ENCODE measurements around the gene YES1. TPM values are rescaled to one million over a fixed set of nuclear protein-coding genes. Genes with fewer than 3 reads are reported as not detected.
"Not testable (repeated sequence)": the region's sequence is repeated elsewhere in the genome, so short reads cannot be mapped to it uniquely, and the experiment has no call there.

The YES1 gene
- total RNA-seq, 3 donors from 2014 or later = 7.9 to 11.3 (median 8.1) TPM

DNA sequence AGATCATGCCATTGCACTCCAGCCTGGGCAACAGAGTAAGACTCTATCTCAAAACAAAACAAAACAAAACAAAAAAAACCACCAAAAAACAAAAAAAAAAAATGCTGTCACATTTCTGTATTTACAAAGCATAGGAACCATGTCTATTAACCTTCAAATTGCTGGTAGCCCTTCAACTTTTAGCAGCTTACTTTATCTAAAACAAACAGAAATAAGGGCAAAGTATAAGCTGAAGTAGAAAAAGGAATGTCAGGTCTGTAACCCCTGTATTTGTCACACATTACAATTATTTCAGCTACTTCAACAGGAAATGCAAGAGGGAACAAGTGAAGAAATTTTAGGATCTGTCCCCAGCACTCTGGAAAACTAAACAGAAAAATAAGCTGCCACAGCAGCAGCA lies 129.2 kb downstream of the YES1 start:
- Mint-ChIP-seq H3K4me1 (ENCODE audit: low read depth) (peaks cover 15% of the 10 kb centered on the region), H3K27me3 (ENCODE audit: low read depth) (no peaks in the 10 kb centered on the region), H3K36me3 (ENCODE audit: insufficient read depth) (peaks cover 39% of the 10 kb centered on the region)

DNA sequence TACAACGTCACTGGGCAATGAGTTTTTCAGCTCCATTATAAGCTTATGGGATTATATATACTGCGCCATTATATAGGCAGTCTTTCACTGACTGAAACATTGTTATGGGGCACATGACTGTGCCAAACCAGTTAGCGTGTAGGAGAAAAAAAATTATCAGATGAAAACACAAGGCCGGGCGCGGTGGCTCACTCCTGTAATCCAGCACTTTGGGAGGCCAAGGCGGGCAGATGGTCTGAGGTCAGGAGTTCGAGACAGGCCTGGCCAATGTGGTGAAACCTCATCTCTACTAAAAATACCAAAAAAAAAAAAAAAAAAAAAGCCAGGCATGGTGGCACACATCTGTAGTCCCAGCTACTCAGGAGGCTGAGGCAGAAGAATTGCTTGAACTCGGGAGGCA lies 129.6 kb downstream of the YES1 start:
- ATAC-seq; DNase-seq; H3K9me3 Mint-ChIP-seq; H3K27me3 Mint-ChIP-seq (ENCODE audit: low read depth); H3K4me3 Mint-ChIP-seq: not testable (repeated sequence)
- H3K4me1 Mint-ChIP-seq (ENCODE audit: low read depth) = peaks cover 15% of the 10 kb centered on the region
- peaks cover 39% of the 10 kb centered on the region for H3K36me3 Mint-ChIP-seq (ENCODE audit: insufficient read depth)

More for the DNA sequence above, 129.2 kb downstream of the YES1 start:
- DNase-seq (no peak), ATAC-seq (no peak)
- no peak overlapping the region for H3K4me3 Mint-ChIP-seq
- no peaks in the 10 kb centered on the region for H3K9me3 Mint-ChIP-seq

DNA sequence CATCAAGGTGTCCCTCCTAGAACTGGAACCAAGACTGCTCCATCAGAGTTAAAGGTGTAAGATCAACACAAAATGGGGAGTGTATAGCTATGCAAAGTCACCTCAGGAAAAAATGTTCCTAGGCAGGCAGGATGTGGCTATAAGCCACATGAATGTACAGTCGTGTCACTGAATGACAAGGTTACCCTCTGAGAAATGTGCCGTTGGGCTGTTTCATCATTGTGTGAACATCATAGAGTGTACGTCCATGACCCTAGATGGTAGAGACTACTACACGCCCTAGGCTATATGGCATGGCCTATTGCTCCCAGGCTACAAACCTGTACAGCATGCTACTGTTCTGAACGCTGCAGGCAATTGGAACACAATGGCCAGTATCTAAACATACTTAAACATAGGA lies 130.1 kb downstream of the YES1 start:
- no peaks in the 10 kb centered on the region for H3K27me3 Mint-ChIP-seq (ENCODE audit: low read depth)
- H3K36me3 Mint-ChIP-seq (ENCODE audit: insufficient read depth) = peaks cover 35% of the 10 kb centered on the region
- H3K4me3 Mint-ChIP-seq = no peak overlapping the region
- ATAC-seq (peak; percentile 87 to 94), DNase-seq (no peak)
- no peaks in the 10 kb centered on the region for H3K9me3 Mint-ChIP-seq
- peaks cover 15% of the 10 kb centered on the region for H3K4me1 Mint-ChIP-seq (ENCODE audit: low read depth)

DNA sequence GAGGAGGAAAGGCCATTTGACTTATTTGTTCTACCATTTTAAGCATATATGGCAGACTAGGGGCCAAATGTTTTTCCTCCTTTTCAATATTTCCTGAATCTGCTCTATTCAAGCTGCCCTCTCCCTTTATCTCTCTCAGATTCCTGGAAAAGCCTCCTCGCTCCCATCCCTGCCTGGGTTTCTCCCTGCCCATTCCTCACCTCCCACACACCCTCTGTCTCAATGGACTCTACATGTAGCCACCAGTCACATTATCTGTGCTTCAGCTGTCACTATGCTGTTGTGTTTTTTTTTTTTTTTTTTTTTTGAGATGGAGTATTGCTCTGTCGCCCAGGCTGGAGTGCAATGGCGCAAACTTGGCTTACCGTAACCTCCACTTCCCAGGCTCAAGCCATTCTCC lies 131.7 kb downstream of the YES1 start:
- Mint-ChIP-seq H3K4me3 (no peak overlapping the region), H3K36me3 (ENCODE audit: insufficient read depth) (peaks cover 34% of the 10 kb centered on the region), H3K9me3 (no peaks in the 10 kb centered on the region), H3K4me1 (ENCODE audit: low read depth) (peaks cover 15% of the 10 kb centered on the region), H3K27me3 (ENCODE audit: low read depth) (no peaks in the 10 kb centered on the region)
- no peak for ATAC-seq
- no peak for DNase-seq

DNA sequence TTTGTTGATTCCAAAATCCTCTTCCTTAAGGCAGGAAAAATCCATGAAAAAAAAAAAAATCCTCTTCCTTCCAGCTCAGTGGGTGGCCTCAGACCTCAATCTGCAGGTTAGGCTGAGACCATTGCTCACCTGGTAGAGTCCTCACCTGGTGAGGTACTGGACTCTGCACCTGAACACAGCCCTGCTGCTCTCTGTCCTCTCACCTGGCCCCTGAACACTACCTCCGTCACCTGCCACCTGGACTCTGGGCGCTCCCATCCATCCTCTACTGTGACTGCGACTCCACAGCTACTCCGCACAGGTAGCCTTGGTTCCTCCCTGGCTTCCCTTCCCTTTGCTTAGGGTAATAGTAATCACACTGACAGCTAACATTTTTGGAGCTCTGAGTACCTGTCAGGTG lies 132.5 kb downstream of the YES1 start:
- DNase-seq (no peak), ATAC-seq (no peak)
- Mint-ChIP-seq H3K27me3 (ENCODE audit: low read depth) (no peaks in the 10 kb centered on the region), H3K4me1 (ENCODE audit: low read depth) (peaks cover 15% of the 10 kb centered on the region), H3K4me3 (no peak overlapping the region), H3K36me3 (ENCODE audit: insufficient read depth) (peaks cover 37% of the 10 kb centered on the region), H3K9me3 (no peaks in the 10 kb centered on the region)

DNA sequence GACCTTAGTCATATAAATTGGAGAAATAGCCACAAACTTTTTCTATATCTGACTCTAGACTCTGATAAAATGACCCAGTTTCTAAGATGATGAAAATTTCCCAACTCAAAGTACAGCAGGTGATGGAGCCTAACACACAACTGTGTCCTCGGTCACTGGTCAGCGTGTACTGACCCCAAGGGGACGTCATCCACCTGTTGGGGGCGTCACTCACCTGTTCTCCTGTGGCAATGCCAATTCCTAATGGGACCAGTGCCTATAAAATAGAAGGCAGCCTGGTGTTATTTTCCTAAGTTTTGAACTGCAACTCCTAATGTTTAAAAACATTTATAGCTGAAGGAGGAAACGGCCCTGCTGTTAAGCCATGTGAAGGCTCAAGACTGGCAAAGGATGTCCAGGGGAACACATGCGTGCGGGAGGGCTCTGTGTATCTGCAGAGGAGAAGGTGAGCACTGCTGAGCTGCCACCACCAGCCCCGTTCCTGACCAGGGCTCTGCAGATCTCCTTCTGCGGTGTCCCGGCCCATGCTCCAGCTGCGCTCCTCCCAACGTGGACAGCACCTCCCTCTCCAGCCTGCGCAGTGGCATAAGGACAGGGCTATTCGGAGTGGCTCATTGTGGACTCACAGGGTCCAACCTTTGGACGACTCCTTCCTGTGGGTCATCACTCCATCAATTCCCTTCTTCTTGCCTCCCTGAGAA lies 133.4 kb downstream of the YES1 start:
- H3K4me1 Mint-ChIP-seq (ENCODE audit: low read depth) = peaks cover 15% of the 10 kb centered on the region
- ATAC-seq (no peak), DNase-seq (no peak)
- H3K9me3 Mint-ChIP-seq = no peaks in the 10 kb centered on the region
- peaks cover 37% of the 10 kb centered on the region for H3K36me3 Mint-ChIP-seq (ENCODE audit: insufficient read depth)
- H3K27me3 Mint-ChIP-seq (ENCODE audit: low read depth) = no peaks in the 10 kb centered on the region
- H3K4me3 Mint-ChIP-seq = no peak overlapping the region

DNA sequence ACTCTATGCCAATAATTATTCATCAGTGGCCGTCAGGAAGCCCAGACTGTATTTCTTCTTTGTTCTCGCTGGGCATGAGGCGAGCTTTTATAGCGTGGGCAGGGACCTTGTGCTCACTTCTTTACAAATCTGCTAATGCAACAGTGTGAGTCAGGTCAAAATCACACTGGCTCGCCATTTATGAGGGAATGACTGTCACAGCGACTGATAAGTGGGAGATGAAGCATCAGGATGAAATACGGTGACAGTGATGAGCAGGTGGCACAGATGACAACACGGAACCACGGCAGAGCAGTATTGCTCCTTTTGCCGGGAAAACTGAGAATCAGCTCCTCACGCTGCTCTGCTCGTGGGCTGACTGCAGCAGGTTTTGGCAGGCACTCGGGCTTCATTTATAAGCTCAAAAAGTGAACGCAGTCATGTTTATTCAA lies 134.1 kb downstream of the YES1 start:
- Mint-ChIP-seq H3K36me3 (ENCODE audit: insufficient read depth) (peaks cover 37% of the 10 kb centered on the region), H3K4me1 (ENCODE audit: low read depth) (peaks cover 15% of the 10 kb centered on the region), H3K4me3 (no peak overlapping the region), H3K9me3 (no peaks in the 10 kb centered on the region), H3K27me3 (ENCODE audit: low read depth) (no peaks in the 10 kb centered on the region)
- no peak for ATAC-seq
- DNase-seq = no peak

DNA sequence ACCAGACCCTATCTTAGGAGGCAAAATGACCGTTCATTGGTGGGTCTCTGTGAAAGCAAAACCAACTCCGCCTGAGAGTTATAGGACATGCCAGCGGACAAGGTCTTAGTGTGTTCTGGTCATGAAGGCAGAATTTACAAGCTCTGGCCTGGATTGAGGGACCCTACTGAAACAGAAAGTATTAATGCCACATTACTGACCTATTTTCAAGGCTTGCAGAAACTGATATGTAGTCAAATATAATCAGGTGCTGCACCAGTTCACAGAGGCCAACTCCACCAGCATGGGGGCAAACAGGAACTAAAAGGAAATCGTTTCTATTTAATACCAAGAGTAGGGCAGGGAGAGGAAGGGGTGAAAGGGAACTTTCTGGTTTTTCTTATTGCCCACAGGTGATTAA lies 134.9 kb downstream of the YES1 start:
- ATAC-seq (no peak), DNase-seq (no peak)
- peaks cover 10% of the 10 kb centered on the region for H3K4me1 Mint-ChIP-seq (ENCODE audit: low read depth)
- H3K36me3 Mint-ChIP-seq (ENCODE audit: insufficient read depth) = peaks cover 38% of the 10 kb centered on the region
- no peaks in the 10 kb centered on the region for H3K27me3 Mint-ChIP-seq (ENCODE audit: low read depth)
- H3K9me3 Mint-ChIP-seq = no peaks in the 10 kb centered on the region
- no peak overlapping the region for H3K4me3 Mint-ChIP-seq

DNA sequence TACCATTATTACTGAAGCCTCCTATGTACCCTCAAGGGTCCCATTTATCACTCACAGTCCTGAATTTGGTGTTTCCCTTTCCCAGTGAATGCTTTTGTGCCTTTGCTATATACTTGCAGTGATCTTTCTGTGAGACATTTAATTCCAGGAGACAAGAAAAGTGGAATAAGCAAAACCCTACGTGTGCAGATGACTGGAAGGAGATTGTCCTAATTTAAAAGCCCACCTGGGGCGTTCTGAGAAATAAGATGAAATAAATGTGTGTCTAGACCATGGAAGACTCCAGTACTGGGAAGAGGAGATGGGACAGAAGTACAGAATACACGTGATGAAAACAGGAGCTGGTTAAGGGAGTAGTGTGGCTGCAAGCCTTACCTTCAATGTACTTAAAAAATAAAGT lies 135.3 kb downstream of the YES1 start:
- ATAC-seq = no peak
- H3K9me3 Mint-ChIP-seq = no peaks in the 10 kb centered on the region
- no peak overlapping the region for H3K4me3 Mint-ChIP-seq
- H3K27me3 Mint-ChIP-seq (ENCODE audit: low read depth) = no peaks in the 10 kb centered on the region
- DNase-seq = no peak
- H3K4me1 Mint-ChIP-seq (ENCODE audit: low read depth) = peaks cover 6% of the 10 kb centered on the region
- peaks cover 35% of the 10 kb centered on the region for H3K36me3 Mint-ChIP-seq (ENCODE audit: insufficient read depth)

DNA sequence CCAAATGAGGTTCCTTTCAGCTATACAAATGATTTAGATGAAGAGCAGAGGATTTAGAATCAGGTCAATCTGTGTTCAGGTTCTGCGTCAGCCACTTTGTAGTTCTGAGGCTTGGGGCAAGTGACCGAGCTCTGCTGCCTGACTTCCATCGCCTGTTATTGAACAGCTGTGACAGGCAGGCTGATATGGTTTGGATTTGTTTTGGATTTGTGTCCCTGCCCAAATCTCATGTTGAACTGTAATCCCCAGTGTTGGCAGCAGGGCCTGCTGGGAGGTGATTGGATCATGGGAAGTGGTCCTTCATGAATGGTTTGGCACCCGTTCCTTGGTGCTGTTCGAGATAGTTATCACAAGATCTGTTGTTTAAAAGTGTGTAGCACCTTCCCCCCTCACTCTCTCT lies 136.0 kb downstream of the YES1 start:
- Mint-ChIP-seq H3K27me3 (ENCODE audit: low read depth) (no peaks in the 10 kb centered on the region), H3K9me3 (no peaks in the 10 kb centered on the region), H3K36me3 (ENCODE audit: insufficient read depth) (peaks cover 36% of the 10 kb centered on the region), H3K4me3 (no peak overlapping the region), H3K4me1 (ENCODE audit: low read depth) (peaks cover under 1% of the 10 kb centered on the region)
- ATAC-seq = no peak
- no peak for DNase-seq

DNA sequence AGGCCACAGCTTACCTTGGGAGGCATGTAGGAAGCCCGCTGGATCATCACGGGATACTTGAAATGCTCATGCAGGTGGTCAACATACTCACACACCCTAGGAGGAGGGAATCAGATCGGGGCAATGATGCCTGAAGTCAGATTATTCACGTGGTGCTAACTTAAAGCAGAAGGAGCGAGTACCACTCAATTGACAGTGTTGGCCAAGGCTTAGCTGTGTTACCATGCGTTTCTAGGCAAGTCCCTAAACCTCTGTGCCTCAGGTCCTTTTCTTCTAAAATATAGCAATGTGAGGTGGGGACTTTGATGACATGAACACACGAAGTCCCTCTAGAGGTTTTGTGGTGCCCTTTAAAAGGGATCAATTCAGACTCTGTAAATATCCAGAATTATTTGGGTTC lies 136.7 kb downstream of the YES1 start:
- H3K4me3 Mint-ChIP-seq = no peak overlapping the region
- H3K36me3 Mint-ChIP-seq (ENCODE audit: insufficient read depth) = peaks cover 43% of the 10 kb centered on the region
- DNase-seq (no peak), ATAC-seq (no peak)
- H3K27me3 Mint-ChIP-seq (ENCODE audit: low read depth) = no peaks in the 10 kb centered on the region
- H3K9me3 Mint-ChIP-seq = no peaks in the 10 kb centered on the region
- H3K4me1 Mint-ChIP-seq (ENCODE audit: low read depth) = no peaks in the 10 kb centered on the region

DNA sequence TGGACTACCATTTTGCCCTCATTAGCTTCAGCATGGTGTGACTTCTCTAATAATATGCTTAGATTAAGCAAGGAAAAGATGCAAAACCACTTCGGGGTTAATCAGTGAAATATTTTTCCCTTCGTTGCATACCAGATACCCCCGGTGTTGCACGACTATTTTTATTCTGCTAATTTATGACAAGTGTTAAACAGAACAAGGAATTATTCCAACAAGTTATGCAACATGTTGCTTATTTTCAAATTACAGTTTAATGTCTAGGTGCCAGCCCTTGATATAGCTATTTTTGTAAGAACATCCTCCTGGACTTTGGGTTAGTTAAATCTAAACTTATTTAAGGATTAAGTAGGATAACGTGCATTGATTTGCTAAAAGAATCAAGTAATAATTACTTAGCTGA lies 138.3 kb downstream of the YES1 start:
- Mint-ChIP-seq H3K4me1 (ENCODE audit: low read depth) (no peaks in the 10 kb centered on the region), H3K4me3 (no peak overlapping the region), H3K36me3 (ENCODE audit: insufficient read depth) (peaks cover 44% of the 10 kb centered on the region), H3K27me3 (ENCODE audit: low read depth) (no peaks in the 10 kb centered on the region), H3K9me3 (no peaks in the 10 kb centered on the region)
- ATAC-seq (no peak), DNase-seq (no peak)

DNA sequence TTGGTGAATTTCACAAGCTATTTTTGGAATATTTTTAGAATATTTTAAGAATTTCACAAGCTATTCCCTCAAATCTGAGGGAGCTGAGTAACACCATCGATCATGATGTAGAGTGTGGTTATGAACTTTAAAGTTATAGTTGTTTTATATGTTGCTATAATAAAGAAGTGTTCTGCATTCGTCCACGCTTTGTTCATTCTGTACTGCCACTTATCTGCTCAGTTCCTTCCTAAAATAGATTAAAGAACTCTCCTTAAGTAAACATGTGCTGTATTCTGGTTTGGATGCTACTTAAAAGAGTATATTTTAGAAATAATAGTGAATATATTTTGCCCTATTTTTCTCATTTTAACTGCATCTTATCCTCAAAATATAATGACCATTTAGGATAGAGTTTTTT lies 138.7 kb downstream of the YES1 start:
- no peaks in the 10 kb centered on the region for H3K4me1 Mint-ChIP-seq (ENCODE audit: low read depth)
- peaks cover 46% of the 10 kb centered on the region for H3K36me3 Mint-ChIP-seq (ENCODE audit: insufficient read depth)
- DNase-seq (no peak), ATAC-seq (no peak)
- H3K9me3 Mint-ChIP-seq = no peaks in the 10 kb centered on the region
- H3K27me3 Mint-ChIP-seq (ENCODE audit: low read depth) = no peaks in the 10 kb centered on the region
- H3K4me3 Mint-ChIP-seq = no peak overlapping the region
